ENCODE results near the gene RPS19. TPM values are rescaled to one million over a fixed set of nuclear protein-coding genes. Genes with fewer than 3 reads are reported as not detected.
A peak's percentile ranks its signal among the peaks of the same experiment; 100 is the strongest.

The RPS19 gene
- 3,007 TPM for total RNA-seq

DNA sequence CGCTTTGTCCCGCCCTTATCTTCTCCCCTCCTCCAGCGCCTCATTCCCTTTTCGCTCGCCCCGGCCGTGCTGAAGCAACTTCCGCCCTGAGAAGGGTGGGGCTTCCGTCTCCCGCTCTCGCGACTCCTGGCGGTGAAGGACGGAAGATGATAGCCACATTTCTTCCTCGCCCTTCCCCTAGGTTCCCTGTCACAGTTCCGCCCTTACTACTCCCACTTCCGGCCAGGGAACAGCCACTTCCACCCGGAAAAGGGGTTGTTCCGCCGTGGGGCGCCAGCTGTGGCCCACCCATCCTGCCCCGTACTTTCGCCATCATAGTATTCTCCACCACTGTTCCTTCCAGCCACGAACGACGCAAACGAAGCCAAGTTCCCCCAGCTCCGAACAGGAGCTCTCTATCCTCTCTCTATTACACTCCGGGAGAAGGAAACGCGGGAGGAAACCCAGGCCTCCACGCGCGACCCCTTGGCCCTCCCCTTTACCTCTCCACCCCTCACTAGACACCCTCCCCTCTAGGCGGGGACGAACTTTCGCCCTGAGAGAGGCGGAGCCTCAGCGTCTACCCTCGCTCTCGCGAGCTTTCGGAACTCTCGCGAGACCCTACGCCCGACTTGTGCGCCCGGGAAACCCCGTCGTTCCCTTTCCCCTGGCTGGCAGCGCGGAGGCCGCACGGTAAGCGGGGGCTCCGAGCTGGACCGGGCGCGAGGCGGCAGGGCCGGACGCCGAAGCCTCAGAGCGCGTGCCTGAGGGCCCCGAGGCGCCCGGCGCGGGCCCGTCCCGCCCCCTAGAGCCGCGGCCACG lies at the start of gene RPS19:
Gene RPS19 (plus strand): TSS at position 638 of the 801 bp plus-strand sequence. CDS start 520 bp downstream, outside the sequence.
- DNase-seq (ENCODE audit: low read depth in 2 of 3, low spot score in 2 of 3), result peak; percentile 97 to 99 (median 98)

GRCh38 chr19:41810301-41810700 lies 49.8 kb upstream of the RPS19 start:
- DNase-seq (ENCODE audit: low read depth in 2 of 3, low spot score in 2 of 3), result no peak

DNA sequence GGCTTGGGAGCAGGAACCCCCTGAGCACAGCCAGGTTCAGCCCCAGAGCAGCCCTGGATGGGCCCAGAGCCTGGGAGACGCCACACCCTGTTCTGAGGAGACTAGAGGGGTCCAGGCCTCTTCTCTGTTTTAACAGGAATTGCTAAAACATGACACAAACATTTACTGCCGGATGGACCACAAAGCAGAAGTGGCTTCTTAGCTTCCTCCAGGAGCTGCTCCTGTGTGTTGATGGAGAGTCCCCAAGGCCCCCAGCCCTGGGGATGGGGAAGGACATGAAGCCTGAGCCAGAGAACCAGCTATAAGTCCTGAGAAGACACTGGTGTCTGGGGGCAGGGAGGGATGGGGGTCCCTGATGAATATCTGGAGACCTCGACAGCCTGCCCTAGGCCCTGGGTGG lies 49.0 kb upstream of the RPS19 start:
- peak in 2 of 3 donors; percentile 77 to 81 for DNase-seq (ENCODE audit: low read depth in 2 of 3, low spot score in 2 of 3)

GRCh38 chr19:41811981-41812380 lies 48.1 kb upstream of the RPS19 start:
- no peak for DNase-seq (ENCODE audit: low read depth in 2 of 3, low spot score in 2 of 3)

GRCh38 chr19:41813911-41814310 lies 46.1 kb upstream of the RPS19 start:
- DNase-seq (ENCODE audit: low read depth in 2 of 3, low spot score in 2 of 3), result no peak

DNA sequence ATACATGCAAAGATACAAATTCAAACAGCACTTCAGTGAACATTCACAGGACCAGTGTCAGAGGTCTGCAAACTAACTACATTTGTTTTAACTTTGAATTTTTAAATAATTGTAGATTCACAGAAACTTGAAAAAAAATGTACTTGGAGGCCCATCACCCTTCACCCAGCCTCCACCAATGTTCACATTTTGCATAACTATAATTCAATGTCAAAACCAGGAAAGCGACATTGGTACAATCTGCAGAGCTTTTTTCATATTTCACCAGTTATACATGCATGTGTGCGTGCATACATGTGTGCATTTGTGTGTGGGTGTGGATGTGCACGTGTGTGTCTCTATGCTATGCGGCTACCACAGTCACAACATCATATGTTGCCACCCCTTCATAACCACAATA lies 44.8 kb upstream of the RPS19 start:
- DNase-seq (ENCODE audit: low read depth in 2 of 3, low spot score in 2 of 3), result no peak

DNA sequence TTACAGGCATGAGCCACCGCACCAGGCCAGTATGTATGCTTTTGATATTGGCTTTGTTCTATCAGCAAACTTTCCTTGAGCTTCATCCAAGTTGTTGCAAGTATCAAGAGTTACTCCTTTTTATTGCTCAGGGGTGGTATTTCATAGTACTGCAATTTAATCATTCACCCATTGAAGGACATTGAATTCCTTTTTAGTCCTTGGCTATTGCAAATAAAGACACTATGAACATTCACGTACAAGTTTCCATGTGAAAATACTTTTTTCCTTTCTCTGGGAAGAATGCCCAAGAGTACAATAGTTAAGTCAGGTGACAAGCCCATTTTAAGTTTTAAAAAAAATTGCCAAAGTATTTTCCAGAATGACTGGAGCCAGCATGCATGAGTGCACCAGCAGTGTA lies 43.3 kb upstream of the RPS19 start:
- DNase-seq (ENCODE audit: low read depth in 2 of 3, low spot score in 2 of 3), result no peak

DNA sequence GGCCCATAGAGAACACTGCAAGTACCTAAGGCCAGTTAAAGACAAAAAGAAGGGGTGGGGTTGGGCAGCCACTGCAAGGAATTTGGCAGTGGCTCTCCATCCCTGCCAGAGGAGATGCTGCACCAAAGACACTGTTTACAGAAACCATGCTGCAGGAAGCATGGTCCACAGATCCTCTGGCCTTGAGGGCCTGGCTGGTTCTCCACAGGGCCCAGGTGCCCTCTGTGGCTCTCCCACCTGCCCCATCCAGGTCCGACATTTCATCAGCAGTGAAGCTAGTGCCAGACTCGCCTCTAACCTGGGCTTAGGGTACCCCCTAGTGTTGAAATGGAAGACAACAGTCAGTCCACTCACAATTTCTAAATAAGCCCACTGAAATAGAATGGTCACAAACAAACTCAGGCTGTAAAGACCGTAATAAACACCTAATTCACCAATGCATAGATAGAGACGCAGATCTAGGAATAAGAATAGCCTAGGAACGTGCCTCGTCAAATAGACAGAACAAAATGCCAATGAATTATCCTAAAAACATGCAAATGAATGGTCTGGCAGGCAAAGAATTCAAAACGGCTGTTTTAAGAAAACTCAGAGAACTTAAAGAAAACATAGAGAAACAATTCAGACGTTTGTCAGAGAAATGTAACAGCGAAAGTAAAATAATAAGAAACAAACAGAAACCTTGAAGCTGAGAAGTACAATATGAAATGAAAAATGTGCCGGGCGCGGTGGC lies 38.9 kb upstream of the RPS19 start:
- peak; percentile 16 to 86 (median 65) for DNase-seq (ENCODE audit: low read depth in 2 of 3, low spot score in 2 of 3)

DNA sequence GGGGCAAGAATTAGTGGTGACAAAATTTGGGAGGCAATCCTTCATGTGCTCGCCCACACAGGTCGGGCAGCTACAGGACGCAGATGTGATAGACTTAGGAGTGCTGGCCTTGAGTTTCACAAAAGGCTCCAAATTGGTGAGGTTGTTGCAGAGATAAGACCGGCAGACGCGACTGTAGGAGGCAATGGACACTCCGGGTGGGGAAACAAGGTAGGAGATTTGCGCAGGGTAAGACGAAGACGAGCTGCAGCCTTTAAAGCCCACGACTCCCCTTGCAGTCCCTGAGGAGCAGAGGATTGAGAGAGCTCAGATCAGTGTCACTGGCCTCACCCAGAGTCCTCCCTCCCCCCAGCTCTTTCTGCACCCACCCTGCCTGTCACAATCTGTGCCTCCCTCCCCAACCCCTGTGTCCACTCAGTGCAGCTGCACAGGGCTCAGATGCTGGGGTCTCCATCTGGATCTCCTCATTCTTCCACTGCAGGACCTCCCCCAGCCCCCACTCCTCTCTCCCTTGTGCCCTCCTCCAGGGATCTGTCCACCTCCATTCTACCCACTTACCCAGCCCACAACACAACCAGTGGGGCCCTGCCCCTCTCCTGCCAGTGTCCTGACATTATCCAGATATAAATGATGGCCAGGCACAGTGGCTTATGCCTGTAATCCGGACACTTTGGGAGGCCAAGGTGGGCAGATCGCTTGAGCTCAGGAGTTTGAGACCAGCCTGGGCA lies 21.9 kb upstream of the RPS19 start:
- no peak for DNase-seq (ENCODE audit: low read depth in 2 of 3, low spot score in 2 of 3)

DNA sequence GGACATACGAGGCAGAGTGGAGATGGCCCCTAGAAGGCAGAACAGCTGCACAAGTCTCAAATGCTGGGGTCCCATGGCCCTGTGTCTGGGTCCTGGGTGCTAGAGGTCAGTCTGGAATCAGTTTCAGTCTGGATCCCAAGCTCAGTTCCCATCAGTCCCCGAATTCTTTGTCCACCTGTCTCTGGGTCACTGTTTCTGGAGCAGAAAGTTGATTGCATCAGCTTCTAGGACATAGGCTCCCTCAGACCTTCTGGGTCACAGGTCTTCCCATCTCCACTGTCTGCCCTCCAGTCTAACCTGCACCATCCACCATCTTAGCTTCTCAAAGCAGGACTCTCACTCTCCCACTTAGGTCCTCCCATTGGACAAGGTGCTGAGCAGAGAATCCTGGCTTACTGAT lies 20.8 kb upstream of the RPS19 start:
- no peak for DNase-seq (ENCODE audit: low read depth in 2 of 3, low spot score in 2 of 3)

GRCh38 chr19:41843371-41843770 lies 16.7 kb upstream of the RPS19 start:
- DNase-seq (ENCODE audit: low read depth in 2 of 3, low spot score in 2 of 3), result no peak

DNA sequence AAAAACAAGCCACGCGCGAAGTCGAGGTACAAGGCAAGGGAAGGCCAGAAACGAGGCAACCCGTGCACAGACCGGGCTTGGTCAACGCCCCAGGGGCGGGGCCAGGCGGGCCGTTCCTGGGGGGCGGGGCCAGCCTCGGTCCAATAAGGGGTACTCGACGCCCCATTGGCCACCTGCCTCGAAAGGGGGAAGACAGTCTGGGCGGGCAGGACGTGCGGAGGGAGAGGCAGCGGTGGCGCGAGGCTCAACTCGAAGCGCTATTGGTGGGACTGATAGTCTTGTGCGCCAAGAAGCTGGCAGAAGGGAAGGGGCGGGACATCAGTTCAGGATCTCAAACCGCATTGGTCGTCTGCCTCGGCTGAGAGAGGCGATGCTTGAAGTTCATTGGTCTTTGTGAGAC lies 15.5 kb upstream of the RPS19 start, which contains the start of gene LYPD4:
Gene LYPD4 (minus strand): TSS at position 83 of the 400 bp plus-strand sequence. CDS start 5,398 bp downstream, outside the sequence.
- no peak for DNase-seq (ENCODE audit: low read depth in 2 of 3, low spot score in 2 of 3)

DNA sequence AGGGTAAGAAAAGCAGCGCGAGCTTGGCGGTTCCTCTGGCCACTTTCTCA lies 15.2 kb upstream of the RPS19 start, which contains the start of gene DMRTC2:
Gene DMRTC2 (plus strand): TSS at position 42 of the 50 bp plus-strand sequence. CDS start 2,387 bp downstream, outside the sequence.
- no peak for DNase-seq (ENCODE audit: low read depth in 2 of 3, low spot score in 2 of 3)

DNA sequence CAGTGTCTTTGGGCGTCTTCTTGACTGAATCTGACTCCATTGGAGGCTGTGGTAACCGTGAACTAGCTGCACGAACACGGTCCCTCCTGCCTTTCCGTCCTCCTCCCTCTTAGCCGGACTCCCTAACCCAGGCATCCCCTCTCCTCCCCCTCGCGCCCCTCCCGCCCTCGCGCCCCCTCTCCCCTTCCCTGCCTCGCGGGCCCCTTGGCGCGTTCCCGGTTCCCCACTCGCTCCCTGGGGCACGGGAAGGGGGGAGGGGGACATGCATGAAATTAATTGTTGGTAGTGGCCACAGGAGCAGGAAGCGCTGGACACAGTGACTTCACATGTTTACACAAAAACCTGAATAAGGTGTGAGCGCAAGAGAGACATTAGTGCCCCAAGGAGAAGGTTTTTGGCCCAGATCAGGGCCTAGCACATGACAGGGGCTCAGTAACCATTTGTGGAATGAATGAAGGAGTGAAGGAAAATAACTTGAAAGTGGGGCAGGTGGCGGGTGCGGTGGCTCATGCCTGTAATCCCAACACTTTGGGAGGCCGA lies 14.9 kb upstream of the RPS19 start:
- DNase-seq (ENCODE audit: low read depth in 2 of 3, low spot score in 2 of 3), result no peak

GRCh38 chr19:41847351-41848105 lies 12.5 kb upstream of the RPS19 start:
- no peak for DNase-seq (ENCODE audit: low read depth in 2 of 3, low spot score in 2 of 3)

- no peak for DNase-seq (ENCODE audit: low read depth in 2 of 3, low spot score in 2 of 3)
Measured at GRCh38 chr19:41848666-41849065, 11.4 kb upstream of the RPS19 start.

DNA sequence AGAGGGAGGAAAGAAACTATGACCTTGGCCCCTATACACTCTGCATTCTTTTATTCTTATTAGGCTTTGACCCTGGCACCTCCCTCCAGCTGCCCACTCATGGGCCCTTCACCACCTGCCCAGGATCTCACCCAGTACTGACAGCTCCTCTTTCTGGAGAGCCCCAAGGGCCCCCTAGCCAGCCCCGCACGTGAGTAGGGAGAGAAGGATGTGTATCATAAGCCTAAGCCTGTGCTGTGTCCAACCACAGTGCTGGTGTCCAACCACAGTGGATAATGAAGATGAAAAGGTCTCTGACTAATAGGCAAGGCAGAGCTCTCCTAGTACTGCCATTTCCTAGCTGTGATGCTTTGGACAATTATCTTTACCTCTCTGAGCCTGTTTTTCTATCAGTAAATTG lies 11.0 kb upstream of the RPS19 start:
- no peak for DNase-seq (ENCODE audit: low read depth in 2 of 3, low spot score in 2 of 3)

DNA sequence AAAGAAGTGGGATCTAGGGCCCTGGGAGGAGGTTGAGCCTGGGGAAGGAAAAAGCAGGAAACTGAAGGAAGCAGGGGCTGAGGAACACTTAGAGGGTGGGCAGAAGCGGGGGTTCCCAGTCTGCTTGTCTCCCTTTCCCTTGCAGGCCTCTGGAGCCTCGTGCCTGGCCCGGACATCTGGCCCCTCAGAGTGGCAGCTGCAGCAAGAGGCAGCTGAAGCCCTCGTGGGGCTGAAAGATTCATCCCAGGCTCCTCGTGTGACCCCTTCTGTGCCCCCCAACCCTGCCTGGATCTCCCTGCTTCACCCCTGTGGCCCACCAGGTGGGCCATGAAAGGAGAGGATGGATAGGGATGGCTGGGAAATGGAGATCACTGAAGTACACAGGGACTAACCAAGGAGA lies 9.7 kb upstream of the RPS19 start:
- DNase-seq (ENCODE audit: low read depth in 2 of 3, low spot score in 2 of 3), result no peak

GRCh38 chr19:41851456-41851855 lies 8.6 kb upstream of the RPS19 start:
- no peak for DNase-seq (ENCODE audit: low read depth in 2 of 3, low spot score in 2 of 3)

GRCh38 chr19:41853344-41853743 lies 6.7 kb upstream of the RPS19 start:
- no peak for DNase-seq (ENCODE audit: low read depth in 2 of 3, low spot score in 2 of 3)

DNA sequence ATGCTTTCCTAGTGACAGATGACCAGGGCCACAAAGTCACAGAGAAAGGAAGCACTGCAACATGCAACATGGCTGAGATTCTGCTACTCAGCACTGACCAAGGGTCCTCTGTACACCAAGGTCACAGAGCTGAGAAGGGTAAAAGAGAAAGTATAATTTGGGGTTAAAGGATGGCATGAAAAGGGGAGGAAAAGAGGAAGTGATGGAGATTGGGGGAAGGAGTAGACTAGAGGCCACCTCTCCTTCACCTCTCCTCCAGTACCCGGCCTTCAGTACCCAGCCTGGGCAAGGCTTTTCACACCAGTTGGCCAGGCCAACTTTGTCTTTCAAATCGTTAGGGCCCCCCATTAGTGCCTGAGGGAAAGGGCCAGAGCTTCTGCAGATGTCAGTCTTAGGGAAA lies 6.3 kb upstream of the RPS19 start:
- no peak for DNase-seq (ENCODE audit: low read depth in 2 of 3, low spot score in 2 of 3)

Data from hematopoietic multipotent progenitor cell (in vitro differentiated cells).